HG02678 (cell line): ENCODE measurements around the gene SCN8A.
"Not testable (repeated sequence)": the region's sequence is repeated elsewhere in the genome, so short reads cannot be mapped to it uniquely, and the experiment has no call there.

Source experiments
- ATAC-seq: cut with Tn5 transposase; IDR thresholded peaks from one replicate; pipeline ENCODE4 v1.9.1; 2021; ENCODE audit warnings: mild to moderate bottlenecking, moderate library complexity; ENCODE audit not compliant: unreplicated experiment

Gene SCN8A

GRCh38 chr12:51591016-51591901, at the start of gene SCN8A:
Gene SCN8A (plus strand): TSS chr12:51591233. CDS start chr12:51662818, 71,585 bp downstream.
- ATAC-seq = peak; percentile 30

GRCh38 chr12:51546097-51546496, 44.9 kb upstream of the SCN8A start:
- ATAC-seq = no peak

- ATAC-seq = no peak
Measured at GRCh38 chr12:51547606-51548005, 43.4 kb upstream of the SCN8A start.

DNA sequence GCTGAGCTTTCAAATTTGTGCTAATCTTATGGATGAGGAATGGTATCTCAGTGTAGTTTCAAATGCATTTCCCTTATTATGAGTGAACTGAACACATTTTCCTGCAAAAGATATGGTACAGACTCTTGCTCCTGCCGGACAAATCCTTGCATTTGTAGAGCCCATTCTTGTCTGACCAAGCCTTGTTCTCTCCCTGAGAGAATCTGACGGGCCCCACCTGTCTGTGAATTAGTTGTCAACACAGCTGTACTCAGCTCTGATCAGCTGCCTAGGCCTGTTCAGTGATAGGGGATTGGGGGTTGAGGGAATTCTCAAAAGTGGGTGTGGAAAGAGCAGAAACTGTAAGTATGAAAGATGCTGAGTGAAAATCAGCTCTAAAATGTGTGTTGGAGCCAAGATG, 42.8 kb upstream of the SCN8A start:
- no peak for ATAC-seq

DNA sequence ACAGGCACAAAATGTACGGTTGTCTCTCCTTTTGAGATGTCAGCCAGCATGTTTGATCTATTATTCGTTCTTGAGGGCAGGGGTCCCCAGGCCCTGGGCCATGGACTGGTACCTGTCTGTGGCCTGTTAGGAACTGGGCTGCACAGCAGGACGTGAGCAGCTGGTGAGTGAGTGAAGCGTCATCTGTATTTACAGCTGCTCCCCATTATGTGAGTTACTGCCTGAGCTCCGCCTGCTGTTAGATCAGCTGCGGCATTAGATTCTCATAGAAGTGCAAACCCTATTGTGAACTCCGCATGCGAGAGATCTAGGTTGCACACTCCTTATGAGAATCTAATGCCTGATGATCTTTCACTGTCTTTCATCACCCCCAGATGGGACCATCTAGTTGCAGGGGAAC, 41.4 kb upstream of the SCN8A start:
- no peak for ATAC-seq

GRCh38 chr12:51568271-51569032, 22.6 kb upstream of the SCN8A start:
- ATAC-seq = not testable (repeated sequence)

GRCh38 chr12:51579321-51579850, 11.6 kb upstream of the SCN8A start:
- ATAC-seq = no peak

DNA sequence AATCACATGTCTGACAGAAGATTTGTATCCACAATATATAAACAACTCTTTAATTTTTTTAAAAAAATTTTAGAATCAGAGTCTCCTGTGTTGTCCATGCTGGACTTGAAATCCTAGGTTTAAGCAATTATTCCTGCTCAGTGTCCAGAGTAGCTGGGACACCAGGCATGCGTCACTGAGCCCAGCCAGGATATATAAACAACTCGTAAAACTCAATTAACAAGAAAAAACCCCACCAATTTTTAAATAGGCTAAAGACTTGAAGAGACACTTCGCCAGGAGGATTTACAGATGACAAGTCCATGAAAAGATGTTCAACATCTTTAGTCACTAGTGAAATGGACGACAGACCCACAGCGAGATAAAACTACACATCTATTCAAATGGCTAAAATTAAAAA, 2.0 kb upstream of the SCN8A start:
- no peak for ATAC-seq

GRCh38 chr12:51589557-51590176, 1.4 kb upstream of the SCN8A start:
- ATAC-seq = no peak

- ATAC-seq = peak; percentile 80
Measured at GRCh38 chr12:51590347-51591015, 552 bp upstream of the SCN8A start.

DNA sequence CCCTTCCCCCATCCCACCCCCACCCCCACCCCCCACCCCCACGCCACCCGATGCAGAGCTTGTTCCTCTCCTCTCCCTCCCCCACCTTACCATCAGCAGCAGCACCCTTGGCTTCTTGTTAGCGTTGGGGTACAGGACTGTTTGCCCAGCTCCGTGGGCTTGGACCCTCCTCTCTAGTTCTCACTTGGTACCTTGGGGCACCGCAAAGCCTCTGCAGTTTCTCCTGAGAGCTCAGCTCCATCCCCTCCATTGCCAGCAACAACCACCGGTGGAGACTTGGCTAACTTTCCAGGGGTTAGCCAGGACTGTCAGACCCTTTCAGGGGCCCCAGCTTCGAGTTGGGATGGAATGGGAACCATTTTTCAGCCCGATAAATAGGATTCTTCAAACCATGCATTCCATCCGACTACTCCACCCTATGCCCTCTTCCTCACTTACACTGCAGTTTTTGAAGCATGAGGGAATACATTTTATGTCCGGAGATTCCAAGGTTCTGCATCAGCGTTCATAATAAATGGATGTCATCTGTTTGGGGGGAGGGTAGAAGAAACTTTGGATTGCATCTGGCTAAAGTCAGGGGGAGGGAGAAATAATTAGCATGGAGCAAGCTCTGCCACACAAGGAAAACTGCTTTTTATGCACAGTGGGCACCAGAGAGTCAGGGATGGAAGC, 1.1 kb downstream of the SCN8A start:
- no peak for ATAC-seq

DNA sequence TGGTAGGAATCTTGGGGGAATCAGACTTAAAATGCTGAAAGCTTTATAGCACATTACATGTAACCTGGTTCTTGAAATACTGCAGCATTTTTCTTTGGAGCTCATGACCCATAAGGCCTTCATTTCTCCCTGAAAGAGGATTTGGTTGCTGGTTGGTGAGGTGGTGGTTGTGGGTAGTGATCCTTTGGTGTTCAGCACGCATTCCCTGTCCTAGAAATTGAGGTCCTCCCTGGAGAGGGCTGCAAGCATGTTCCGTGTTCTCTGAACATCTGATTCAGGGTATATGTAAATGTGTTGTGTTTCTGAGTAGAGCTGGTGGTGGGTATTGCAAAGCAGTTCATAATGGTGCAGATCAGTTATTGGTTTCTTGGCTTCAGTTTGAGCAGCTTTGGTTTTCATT, 2.0 kb downstream of the SCN8A start:
- ATAC-seq = no peak

GRCh38 chr12:51593539-51593938, 2.5 kb downstream of the SCN8A start:
- ATAC-seq = no peak

- ATAC-seq = no peak
Measured at GRCh38 chr12:51598156-51598555, 7.1 kb downstream of the SCN8A start.

DNA sequence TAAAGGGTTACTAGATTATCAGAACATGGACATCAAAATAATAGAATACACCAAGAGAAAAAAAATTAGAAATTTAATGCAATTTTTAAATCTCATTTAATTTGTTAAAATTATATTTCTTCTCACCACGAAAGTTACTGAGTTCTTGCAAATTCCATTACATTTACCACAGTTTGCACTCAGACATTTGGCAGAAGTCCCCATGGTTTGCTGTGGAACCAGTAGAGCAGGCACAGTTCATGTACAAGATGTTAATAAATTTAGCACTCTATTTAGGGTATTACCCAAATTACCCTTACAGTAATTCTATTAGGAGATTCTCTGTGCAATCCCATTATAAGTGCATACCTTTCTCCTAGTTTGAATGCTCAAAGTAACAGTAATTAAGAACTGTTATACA, 9.7 kb downstream of the SCN8A start:
- no peak for ATAC-seq

DNA sequence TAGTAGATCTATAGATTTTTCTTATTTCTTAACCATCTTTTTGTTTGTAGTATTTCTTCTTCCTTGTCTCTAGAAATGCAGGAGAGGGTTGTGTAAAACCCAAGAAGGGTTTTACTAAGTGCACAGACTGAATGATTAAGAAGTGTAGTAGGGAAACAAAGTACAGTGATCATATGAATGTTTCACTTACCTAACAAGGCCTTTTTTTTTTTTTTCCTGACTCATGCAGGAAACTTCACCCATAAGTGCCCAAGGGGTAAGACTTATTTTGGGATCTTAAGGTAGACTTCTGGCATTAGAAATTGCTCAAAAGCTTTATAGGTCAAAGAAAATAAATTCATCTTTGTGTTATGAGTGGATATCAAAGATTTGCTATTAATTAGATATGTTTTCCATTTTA, 10.2 kb downstream of the SCN8A start:
- no peak for ATAC-seq

GRCh38 chr12:51605896-51606295, 14.9 kb downstream of the SCN8A start:
- ATAC-seq = not testable (repeated sequence)

DNA sequence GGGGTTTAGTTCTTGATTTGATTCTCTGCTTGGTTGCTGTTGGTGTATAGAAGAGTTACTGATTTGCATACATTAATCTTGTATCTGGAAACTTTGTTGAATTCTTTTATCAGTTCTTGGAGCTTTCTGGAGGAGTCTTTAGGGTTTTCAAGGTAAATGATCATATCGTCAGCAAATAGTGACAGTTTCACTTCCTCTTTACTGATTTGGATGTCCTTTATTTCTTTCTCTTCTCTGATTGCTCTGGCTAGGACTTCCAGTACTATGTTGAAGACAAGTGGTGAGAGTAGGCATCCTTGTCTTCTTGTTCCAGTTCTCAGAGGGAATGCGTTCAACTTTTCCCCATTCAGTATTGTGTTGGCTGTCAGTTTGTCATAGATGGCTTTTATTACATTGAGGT, 16.2 kb downstream of the SCN8A start:
- ATAC-seq = not testable (repeated sequence)

DNA sequence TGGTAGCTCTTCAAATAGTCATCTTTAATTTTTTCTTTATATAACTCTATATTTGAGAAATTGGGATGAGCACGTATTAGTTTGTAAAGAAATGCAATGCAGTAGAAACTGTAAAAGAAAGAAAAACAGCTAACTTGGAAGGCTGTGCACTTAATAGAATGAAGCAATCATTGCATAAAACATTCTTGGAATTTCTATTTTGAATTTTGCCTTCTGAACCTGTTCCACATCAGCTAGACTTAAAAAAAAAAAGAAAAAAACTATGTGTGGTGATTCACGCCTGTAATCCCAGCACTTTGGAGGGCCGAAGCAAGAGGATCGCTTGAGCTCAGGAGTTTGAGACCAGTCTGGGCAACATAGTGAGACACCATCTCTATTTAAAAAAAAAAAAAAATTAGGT, 29.4 kb downstream of the SCN8A start:
- no peak for ATAC-seq
